Measurements from ENCODE around the gene SCGB3A1. TPM values are rescaled to one million over a fixed set of nuclear protein-coding genes. Genes with fewer than 3 reads are reported as not detected.

The SCGB3A1 gene
- total and polyA plus RNA-seq, 9 of the 15 experiments (the other 6 are each of a cell fraction or from before 2014, with no cell fraction given) = 0.33 TPM; not detected in 8

GRCh38 chr5:180555168-180555921 lies 36.0 kb downstream of the SCGB3A1 start (continued):
- TF ChIP-seq RNF219 (CRISPR knock-in tag; IDR thresholded peaks at IDR 0.05) = no peak
- peak; percentile 58; the same call in 1 of the 2 replicates for TF ChIP-seq ZKSCAN8 (CRISPR knock-in tag; IDR thresholded peaks at IDR 0.05)
- TF ChIP-seq DPF2 (IDR thresholded peaks at IDR 0.05) = peak; percentile 99
- TF ChIP-seq NCOA4 (IDR thresholded peaks at IDR 0.05; ENCODE audit: partially characterized antibody) = peak; percentile 87
- TF ChIP-seq ETS1 (conservative IDR thresholded peaks at IDR 0.05; ENCODE audit: control insufficient read depth, low read depth, low read length) = no peak
- peak; percentile 93 for TF ChIP-seq CC2D1A (IDR thresholded peaks at IDR 0.05)
- peak; percentile 31 to 94 for TF ChIP-seq AFF1 (IDR thresholded peaks at IDR 0.05; ENCODE audit: low read depth in 1 of 2, partially characterized antibody in 2 of 2)
- peak; percentile 65 for TF ChIP-seq VEZF1 (CRISPR knock-in tag; IDR thresholded peaks at IDR 0.05)
- TF ChIP-seq GTF2F1 (IDR thresholded peaks at IDR 0.05; ENCODE audit: low read depth, low read length) = no peak
- TF ChIP-seq HMGN3 (IDR thresholded peaks at IDR 0.05; ENCODE audit: borderline replicate concordance, extremely low read depth, insufficient read length, low read depth, low read length) = peak; percentile 31
- no peak for TF ChIP-seq EGR1 (conservative IDR thresholded peaks at IDR 0.05)
- peak; percentile 99 for TF ChIP-seq TEAD4 (IDR thresholded peaks at IDR 0.05; ENCODE audit: low read length)
- no peak for TF ChIP-seq TEAD4 (CRISPR knock-in tag; IDR thresholded peaks at IDR 0.05; ENCODE audit: borderline replicate concordance)
- TF ChIP-seq IRF2 (CRISPR knock-in tag; IDR thresholded peaks at IDR 0.05) = no peak
- TF ChIP-seq MIER1 (IDR thresholded peaks at IDR 0.05; ENCODE audit: low read depth) = no peak
- TF ChIP-seq ZNF239 (CRISPR knock-in tag; IDR thresholded peaks at IDR 0.05) = peak; percentile 9; the same call in 1 of the 2 replicates
- no peak for TF ChIP-seq ATF1 (CRISPR knock-in tag; IDR thresholded peaks at IDR 0.05)
- TF ChIP-seq ATF1 (tag; IDR thresholded peaks at IDR 0.05) = peak; percentile 84
- TF ChIP-seq FOSL1 (tag; conservative IDR thresholded peaks at IDR 0.05) = peak; percentile 79
- TF ChIP-seq FOXK1 (CRISPR knock-in tag; IDR thresholded peaks at IDR 0.05; ENCODE audit: borderline replicate concordance) = no peak
